ENCODE measurements around the gene COL5A1.

COL5A1 gene

DNA sequence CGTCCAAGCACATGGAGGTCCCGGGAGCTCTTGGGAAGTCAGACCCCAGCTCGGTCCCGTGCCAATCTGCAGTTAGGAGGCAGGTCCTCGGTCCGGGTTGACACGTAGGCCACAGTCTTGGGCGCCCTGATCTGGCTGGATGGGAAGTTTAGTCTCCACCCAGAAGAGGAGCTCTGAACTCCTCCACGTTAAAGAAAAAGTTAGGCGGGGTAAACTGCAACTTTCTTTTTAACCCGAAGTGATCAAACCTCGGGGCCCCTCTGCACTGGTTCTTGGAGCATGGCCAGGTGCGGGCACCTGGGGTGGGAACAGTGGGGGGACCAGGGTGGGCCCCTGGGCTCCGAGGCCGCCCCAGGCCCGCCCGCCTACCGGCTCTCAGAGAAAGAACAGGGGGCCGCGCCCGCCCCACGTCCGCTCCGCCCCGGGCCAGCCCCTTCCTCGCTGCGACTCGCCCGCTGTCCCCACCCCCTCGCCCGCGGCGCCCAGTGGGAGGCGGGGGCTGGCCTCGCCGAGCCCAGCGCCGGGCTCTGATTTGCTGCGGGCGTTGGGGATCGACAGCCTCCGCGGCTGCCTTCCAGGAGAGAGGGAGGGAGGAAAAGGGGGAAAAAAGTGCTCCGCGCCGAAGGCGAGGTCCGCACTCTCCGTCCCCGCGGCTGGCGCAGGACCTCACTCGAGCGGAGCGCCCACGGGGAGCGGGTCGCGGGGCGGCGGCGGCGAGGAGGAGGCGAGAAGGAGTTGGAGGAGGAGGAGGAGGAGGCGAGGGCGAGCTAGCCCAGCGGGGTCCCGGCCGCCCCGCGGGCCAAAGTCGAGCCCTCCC is at the start of gene COL5A1:
Gene COL5A1 (plus strand): TSS at position 631 of the 817 bp plus-strand sequence. CDS start 385 bp downstream, outside the sequence.
- in situ Hi-C loops (cut with MboI; ENCODE audit: low sequenced_read_pairs), result no loop called here
- Histone ChIP-seq H3K27me3 (ENCODE audit: low read depth) (no peaks in the 10 kb centered on the region), H3K4me3 (no peak within 1 kb of the TSS), H3K36me3 (replicated peaks) (no peaks in the 10 kb centered on the region), H3K9me3 (no peaks in the 10 kb centered on the region), H3K4me1 (no peaks in the 10 kb centered on the region)
- DNase-seq (ENCODE audit: low spot score in 2 of 2), result peak in 1 of 2 experiments; percentile 52

DNA sequence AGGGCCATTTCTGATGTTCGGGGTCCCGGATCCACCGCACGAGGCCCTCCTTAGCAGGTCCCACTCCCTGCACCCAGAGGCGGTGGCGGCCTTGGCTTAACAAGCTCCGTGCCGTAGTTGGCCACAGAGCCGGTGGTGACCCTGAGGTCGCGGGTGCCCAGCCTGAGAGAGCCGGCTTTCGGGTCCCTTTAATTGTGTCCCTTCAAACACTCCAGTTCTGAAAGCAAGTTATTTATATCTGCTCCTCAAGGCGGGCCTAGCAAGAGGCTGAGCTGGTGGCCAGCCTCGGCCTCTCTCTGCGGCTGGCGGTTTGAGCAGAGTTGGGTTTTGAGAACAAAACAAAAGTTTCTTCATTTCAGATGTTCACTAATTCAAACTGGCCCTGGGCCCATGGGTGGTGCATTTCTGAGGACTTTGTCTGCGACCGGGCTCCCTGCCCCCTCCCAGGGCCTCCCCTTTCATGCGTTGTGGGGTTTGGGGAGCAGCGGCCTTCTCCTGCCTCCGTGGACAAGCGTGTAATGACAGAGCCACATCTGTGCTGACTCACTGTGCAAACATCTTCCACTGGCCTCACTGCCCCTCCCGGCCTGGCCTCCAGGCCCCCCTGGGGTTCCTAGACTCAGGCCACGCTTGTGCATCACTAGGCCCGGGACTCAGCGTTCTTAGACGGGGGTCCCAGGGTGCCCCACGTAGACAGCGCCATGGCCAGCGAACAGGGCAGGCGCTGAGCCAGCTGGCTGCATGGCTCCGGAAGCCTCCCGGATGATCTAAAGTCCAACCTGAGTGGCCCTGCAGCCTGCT is 49.4 kb upstream of the COL5A1 start:
- H3K4me3 ChIP-seq, result no peak overlapping the region
- no peaks in the 10 kb centered on the region for H3K27me3 ChIP-seq (ENCODE audit: low read depth)
- DNase-seq (ENCODE audit: low spot score in 2 of 2), result no peak

DNA sequence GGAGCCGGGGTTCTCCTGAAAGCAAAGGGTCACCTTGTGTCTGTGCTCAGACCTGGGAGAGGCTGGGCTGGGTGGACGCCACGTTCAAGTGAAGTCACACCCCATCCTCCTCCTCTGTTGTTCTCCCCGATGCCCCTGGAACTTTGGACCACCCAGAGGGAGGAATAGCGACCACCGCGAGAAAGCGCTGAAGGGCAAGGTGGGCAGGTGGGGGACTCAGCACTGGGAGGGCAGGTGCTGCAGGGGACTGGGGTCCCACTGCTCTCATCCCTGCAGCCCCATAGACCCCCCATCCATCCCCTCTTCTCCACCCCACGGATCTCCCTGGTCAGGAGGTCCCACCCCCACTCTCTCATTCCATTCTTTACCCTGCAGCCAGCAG is 48.8 kb upstream of the COL5A1 start:
- no peak for DNase-seq (ENCODE audit: low spot score in 2 of 2)
- Histone ChIP-seq H3K27me3 (ENCODE audit: low read depth) (no peaks in the 10 kb centered on the region), H3K9me3 (no peaks in the 10 kb centered on the region), H3K4me1 (no peaks in the 10 kb centered on the region), H3K36me3 (replicated peaks) (no peaks in the 10 kb centered on the region), H3K4me3 (no peak overlapping the region)
- in situ Hi-C loops (cut with MboI; ENCODE audit: low sequenced_read_pairs), result no loop called here

More for the DNA sequence above, 49.4 kb upstream of the COL5A1 start:
- H3K36me3 ChIP-seq (replicated peaks), result no peaks in the 10 kb centered on the region
- no peaks in the 10 kb centered on the region for H3K9me3 ChIP-seq
- no peaks in the 10 kb centered on the region for H3K4me1 ChIP-seq
- in situ Hi-C loops (cut with MboI; ENCODE audit: low sequenced_read_pairs), result no loop called here

DNA sequence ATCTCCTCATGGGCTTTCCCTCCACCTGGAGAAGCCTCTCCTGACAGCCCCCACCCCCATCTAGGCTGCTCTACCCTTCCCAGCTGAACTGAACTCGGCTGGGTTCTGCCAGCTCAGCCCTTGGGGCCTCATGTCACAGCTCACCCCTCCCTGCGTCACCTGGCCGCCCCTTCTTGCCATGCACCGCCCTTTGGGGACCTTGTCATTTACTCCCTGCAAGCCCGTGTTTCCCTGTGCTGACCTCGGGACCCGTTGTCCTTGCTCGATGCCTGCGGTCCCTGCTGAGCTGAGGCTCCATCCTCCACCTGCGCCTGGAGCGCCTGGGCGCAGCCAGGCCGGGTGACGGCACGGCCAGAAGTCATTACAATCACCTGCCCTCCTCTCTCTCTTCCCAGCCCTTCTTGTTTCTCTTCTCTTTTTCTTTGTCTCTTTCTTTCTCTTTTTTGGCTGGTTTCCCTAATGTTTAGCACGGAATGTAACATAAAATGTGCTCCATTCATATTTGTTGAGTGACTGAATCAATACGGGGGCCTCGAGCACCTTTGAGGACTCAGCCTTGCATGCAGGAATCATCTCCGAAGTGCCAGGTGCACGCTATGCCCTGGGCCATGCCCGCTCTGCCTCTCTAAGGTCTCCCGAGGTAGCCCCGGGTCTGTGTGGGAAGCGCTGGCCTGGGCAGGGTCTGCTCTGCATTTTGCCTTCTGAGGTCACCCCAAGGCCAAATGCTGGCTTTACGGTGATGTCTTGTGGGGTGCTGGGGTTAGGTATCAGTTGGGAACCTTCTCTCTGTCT is 48.1 kb upstream of the COL5A1 start:
- in situ Hi-C loops (cut with MboI; ENCODE audit: low sequenced_read_pairs), result no loop called here
- Histone ChIP-seq H3K4me3 (no peak overlapping the region), H3K9me3 (no peaks in the 10 kb centered on the region), H3K27me3 (ENCODE audit: low read depth) (no peaks in the 10 kb centered on the region), H3K4me1 (no peaks in the 10 kb centered on the region), H3K36me3 (replicated peaks) (no peaks in the 10 kb centered on the region)
- DNase-seq (ENCODE audit: low spot score in 2 of 2), result no peak

DNA sequence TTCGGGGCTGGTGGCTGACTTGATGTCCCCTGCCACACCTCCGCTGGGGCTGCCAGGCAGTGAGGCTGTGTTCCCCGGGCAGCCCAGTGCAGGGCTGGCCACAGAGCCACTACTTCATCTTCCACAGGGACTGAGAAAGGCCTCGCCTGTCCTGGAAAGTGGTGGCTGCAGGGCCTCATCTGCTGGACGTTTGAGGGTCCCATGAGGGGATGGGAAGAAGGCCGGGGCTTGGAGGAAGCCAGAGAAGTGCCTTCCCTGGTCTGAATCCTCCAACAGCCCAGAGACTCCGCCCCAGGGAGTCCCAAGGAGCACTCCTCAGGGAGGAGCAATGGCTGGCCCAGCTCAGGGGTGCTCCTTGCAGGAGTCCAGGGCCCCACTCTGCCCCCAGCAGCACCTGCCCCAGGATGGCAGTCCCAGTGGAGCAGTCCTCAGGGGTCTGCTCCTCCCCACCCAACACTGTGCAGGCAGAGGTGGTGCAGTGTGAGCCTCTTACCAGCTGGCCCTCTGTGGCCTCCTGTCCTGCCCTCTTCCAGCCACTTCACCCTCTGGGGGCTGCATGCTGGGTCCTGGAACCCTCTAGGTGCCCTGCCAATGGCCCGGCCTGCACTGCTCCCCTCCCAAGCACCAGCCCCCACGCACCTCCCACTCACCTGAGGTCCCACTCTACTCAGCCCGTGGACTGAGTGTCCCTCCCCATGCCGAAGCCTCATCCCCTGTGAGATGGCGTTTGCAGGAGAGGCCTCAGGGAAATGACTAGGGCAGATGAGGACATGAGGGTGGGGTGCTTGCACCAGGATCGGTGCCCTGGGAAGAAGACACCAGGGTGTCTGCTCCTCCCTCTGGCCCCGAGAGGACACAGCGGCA is 47.3 kb upstream of the COL5A1 start:
- no peak overlapping the region for H3K4me3 ChIP-seq
- in situ Hi-C loops (cut with MboI; ENCODE audit: low sequenced_read_pairs), result no loop called here
- H3K9me3 ChIP-seq, result no peaks in the 10 kb centered on the region
- no peaks in the 10 kb centered on the region for H3K36me3 ChIP-seq (replicated peaks)
- no peaks in the 10 kb centered on the region for H3K4me1 ChIP-seq
- DNase-seq (ENCODE audit: low spot score in 2 of 2), result no peak
- H3K27me3 ChIP-seq (ENCODE audit: low read depth), result no peaks in the 10 kb centered on the region

- no peaks in the 10 kb centered on the region for H3K27me3 ChIP-seq (ENCODE audit: low read depth)
- no peaks in the 10 kb centered on the region; the same call in 1 of the 2 replicates for H3K9me3 ChIP-seq
- no peak overlapping the region for H3K4me3 ChIP-seq
- in situ Hi-C loops (cut with MboI; ENCODE audit: low sequenced_read_pairs), result no loop called here
- H3K4me1 ChIP-seq, result no peaks in the 10 kb centered on the region
- no peaks in the 10 kb centered on the region for H3K36me3 ChIP-seq (replicated peaks)
- DNase-seq (ENCODE audit: low spot score in 2 of 2), result no peak
These were observed 46.6 kb upstream of the COL5A1 start for GRCh38 chr9:134595014-134595413.

- Histone ChIP-seq H3K4me1 (no peaks in the 10 kb centered on the region), H3K27me3 (ENCODE audit: low read depth) (no peaks in the 10 kb centered on the region), H3K36me3 (replicated peaks) (no peaks in the 10 kb centered on the region), H3K4me3 (no peak overlapping the region), H3K9me3 (no peaks in the 10 kb centered on the region; the same call in 1 of the 2 replicates)
- in situ Hi-C loops (cut with MboI; ENCODE audit: low sequenced_read_pairs), result no loop called here
- no peak for DNase-seq (ENCODE audit: low spot score in 2 of 2)
These were observed 44.3 kb upstream of the COL5A1 start for GRCh38 chr9:134597041-134597913.

- H3K4me1 ChIP-seq, result no peaks in the 10 kb centered on the region
- in situ Hi-C loops (cut with MboI; ENCODE audit: low sequenced_read_pairs), result no loop called here
- DNase-seq (ENCODE audit: low spot score in 2 of 2), result no peak
- H3K4me3 ChIP-seq, result no peak overlapping the region
- H3K9me3 ChIP-seq, result no peaks in the 10 kb centered on the region; the same call in 1 of the 2 replicates
- H3K36me3 ChIP-seq (replicated peaks), result no peaks in the 10 kb centered on the region
- H3K27me3 ChIP-seq (ENCODE audit: low read depth), result no peaks in the 10 kb centered on the region
These were observed 43.4 kb upstream of the COL5A1 start for GRCh38 chr9:134597957-134598883.

DNA sequence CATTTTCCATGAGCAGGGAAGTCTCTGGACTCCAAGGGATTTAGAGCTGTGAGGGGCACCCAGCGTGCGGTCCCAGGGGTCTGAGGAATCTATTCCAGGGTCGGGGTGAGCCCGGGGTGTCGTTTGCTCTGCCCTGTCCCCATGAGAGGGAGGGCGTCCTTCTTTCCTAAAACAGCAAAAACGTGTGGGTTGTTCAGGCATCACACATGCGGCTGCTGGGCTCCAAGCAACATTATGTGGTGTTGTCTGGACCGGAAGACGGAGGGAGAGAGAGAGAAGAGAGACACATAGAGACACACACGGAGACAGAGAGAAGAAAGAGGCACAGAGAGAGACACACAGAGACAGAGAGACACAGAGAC is 42.7 kb upstream of the COL5A1 start:
- H3K4me3 ChIP-seq, result no peak overlapping the region
- no peak for DNase-seq (ENCODE audit: low spot score in 2 of 2)
- H3K36me3 ChIP-seq (replicated peaks), result no peaks in the 10 kb centered on the region
- no peaks in the 10 kb centered on the region for H3K4me1 ChIP-seq
- in situ Hi-C loops (cut with MboI; ENCODE audit: low sequenced_read_pairs), result no loop called here
- no peaks in the 10 kb centered on the region; the same call in 1 of the 2 replicates for H3K9me3 ChIP-seq
- H3K27me3 ChIP-seq (ENCODE audit: low read depth), result no peaks in the 10 kb centered on the region

GRCh38 chr9:134600371-134600770 is 41.2 kb upstream of the COL5A1 start:
- DNase-seq (ENCODE audit: low spot score in 2 of 2), result no peak
- Histone ChIP-seq H3K4me1 (no peaks in the 10 kb centered on the region), H3K4me3 (no peak overlapping the region), H3K27me3 (ENCODE audit: low read depth) (no peaks in the 10 kb centered on the region), H3K36me3 (replicated peaks) (no peaks in the 10 kb centered on the region), H3K9me3 (no peaks in the 10 kb centered on the region; the same call in 1 of the 2 replicates)
- in situ Hi-C loops (cut with MboI; ENCODE audit: low sequenced_read_pairs), result no loop called here

- Histone ChIP-seq H3K4me3 (no peak overlapping the region), H3K9me3 (no peaks in the 10 kb centered on the region; the same call in 1 of the 2 replicates), H3K4me1 (no peaks in the 10 kb centered on the region), H3K36me3 (replicated peaks) (no peaks in the 10 kb centered on the region), H3K27me3 (ENCODE audit: low read depth) (no peaks in the 10 kb centered on the region)
- DNase-seq (ENCODE audit: low spot score in 2 of 2), result no peak
- in situ Hi-C loops (cut with MboI; ENCODE audit: low sequenced_read_pairs), result no loop called here
These were observed 40.6 kb upstream of the COL5A1 start for GRCh38 chr9:134600836-134601638.

All from HAP-1 (cell line).